ENCODE data around the gene KLF9.

The KLF9 gene

DNA sequence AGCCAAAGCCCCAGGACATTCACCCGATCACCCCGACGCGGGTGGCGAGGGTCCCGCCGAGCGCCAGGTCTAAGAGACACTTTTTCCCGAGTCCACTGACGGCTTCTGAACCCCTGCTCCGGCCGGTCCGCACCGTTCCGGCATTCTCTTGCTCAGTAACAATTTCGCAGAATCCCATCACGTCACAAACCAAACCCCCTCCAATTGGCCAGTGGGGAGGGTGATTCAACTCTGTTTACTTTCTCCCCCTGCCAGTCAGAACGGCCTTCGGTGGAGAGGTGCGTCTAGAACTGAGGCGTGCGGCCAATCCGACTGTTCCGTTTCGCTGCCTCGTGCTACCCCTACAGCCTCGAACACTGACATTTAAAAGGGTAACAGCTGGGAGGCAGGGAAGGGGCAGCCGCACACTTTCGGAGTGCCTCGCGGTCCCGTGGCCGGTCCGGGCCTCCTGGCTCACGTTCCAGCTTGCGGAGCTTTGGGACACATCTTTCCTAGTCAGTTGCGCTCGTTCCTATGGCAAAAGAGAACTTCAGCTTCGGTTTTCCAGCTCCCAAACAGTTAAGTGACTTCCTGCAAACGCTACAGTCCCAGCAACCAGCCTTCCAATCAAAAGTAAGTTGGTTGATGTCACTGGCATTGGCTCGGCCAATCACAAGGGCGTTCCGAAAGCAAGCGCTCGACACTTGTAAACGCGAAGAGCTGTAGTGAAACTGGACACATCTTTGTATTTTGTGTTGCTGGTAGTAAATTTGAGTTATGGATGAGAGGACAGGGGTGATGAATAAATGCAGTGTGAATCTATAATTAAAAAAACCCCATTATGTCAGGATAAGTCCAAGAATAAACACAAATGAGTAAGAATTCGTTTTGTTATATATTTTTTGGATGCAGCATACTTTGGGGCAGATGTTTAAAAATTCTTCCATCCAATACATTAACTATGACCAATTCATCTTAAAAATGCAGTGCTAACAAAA, at the start of gene KLF9:
Gene KLF9, minus strand, starts transcription at position 859 of the 977 bp plus-strand sequence. CDS start 1,294 bp downstream, outside the sequence.
- peak; percentile 91 for DNase-seq

DNA sequence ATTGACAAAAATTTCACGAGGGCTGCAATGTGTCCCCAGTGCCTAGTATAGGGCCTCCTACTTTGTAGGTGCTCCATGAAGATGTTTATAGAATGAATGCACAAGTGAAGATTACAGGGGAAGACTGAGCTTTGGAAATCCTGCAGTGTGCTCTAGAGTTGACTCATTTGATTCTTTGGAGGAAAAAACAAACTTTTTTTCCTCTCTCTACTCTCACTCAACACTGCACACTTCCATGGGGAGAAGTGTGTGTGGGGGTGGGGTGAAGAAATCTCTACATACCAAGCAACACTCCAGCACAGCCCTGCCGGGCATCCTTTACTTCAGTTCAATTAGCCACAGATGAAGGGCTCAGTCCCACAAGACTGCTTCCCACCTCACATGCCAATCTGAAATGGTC, 49.4 kb upstream of the KLF9 start:
- DNase-seq, result no peak

DNA sequence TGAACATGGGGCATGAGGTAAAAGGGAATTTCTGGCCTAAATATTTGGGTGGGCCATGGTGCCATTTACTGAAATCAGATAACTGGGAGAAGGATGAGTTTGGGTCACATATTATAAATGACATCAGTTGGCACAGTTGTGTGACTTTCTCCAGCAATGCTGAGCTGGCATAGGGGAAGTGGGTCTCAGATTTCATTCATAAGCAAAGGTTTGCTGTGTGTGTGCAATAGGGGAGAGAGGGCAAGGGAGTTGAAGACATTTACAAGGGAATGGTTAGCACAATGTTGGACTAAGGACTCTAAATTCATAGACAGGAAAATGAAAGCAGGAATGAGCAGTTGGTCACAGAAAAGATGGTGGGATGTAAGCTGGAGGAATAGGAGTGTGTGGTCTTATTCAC, 47.8 kb upstream of the KLF9 start:
- no peak for DNase-seq

DNA sequence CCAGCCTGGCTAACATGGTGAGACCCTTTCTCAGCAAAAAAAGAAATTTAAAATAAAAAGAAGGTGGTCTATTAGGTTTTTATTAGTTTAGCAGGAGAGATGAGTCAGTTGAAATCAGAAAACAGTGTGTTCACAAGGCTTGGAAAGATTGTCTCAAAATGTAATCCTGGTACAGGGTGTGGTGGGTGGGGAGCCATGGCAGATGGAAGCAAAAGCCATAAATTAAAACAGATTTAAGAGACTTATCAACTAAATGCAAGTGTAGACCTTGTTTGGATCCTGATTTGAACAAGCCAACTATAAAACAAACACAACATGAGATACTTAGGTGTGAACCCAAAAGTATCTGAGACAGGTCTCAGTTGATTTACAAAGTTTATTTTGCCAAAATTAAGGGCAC, 42.8 kb upstream of the KLF9 start:
- DNase-seq, result no peak

DNA sequence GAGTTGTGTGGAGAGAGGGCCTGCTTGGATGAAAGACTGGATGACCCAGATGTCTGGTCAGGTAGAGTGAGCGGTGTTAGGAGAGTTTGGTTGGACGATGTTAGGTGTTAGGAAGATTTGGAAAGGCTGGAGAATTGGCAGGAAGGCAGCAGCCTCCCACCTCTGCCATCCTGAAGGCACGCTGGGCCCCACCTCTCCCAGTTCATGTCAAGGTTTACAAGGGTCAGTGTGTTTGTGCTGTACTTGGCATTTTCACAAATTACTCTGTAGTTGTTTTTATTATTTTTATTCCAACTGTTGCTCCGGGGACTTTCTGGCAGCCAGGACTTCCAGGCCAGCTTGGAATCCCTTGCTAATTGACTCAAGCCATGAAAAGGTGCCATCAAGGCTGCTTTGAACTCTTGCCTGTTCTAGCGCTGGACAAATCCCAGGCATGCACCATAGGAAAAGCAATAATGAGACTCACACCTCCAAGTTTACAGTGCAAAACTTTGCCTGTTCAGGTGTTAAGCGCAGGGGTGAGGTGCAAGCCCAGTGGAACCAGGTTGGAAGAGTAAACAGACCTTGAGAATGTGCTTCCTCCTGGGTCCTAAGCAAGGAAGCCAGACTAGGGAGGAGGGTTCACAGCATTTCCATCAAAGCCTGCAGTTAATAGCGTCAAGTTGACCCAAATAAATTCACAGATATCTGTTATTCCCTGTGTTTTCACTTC, 41.7 kb upstream of the KLF9 start:
- no peak for DNase-seq

DNA sequence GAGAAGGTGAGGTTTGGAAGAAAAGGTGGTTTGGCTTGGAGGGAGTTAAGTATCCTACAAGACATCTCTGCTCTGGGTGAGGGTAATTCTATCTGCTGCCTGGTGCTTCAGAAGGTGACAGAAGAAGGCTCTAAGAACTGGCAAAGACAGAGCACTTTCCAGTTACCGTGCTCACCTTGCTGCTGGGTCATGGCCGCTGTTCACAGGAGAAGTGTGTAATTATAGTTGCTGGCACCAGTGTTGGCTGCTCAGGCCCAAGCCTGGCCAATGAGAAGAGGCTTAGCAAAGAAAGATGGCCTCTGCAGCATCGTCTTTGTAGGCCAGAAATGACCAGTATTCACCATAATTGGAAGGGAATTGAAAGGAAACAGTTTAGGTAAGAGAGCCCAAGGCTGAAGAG, 37.9 kb upstream of the KLF9 start:
- DNase-seq, result no peak

DNA sequence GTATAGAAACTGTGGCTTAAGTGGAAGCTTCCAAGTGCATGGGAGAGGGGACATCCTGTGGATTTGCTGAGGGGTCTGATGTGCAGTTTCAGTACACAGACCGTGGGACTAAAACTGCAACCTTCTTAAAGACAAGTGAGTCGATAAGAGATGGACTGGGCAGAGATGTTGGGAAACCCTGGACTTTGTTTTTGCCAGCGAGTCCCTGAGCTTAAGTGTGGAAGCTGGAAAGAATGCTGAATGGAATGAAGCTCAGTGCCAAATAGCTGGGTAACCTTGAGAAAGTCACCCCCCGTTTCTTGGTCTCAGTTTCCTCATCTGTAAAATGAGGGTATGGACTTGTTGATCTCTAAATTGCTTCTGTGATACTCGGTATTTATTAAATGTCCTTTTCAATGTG, 37.3 kb upstream of the KLF9 start:
- no peak for DNase-seq

DNA sequence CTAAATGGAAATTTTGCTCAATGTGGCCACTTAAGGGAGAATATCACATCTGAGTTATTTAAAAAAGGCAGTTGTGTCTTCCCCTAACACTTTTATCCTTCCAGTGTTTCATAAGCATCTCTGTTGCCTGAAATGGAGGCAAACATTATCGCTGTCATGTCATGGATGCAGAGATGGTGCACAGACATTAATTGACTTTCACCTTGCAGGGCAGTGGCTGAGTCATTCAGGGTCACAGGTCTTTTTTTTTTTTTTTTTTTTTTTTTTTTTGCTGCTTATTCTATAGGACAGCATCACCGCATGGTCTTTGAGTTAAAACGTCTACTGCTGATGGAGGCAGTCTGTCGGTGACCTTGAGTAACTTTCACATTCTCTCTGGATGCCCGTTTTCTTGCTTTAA, 36.3 kb upstream of the KLF9 start:
- no peak for DNase-seq

DNA sequence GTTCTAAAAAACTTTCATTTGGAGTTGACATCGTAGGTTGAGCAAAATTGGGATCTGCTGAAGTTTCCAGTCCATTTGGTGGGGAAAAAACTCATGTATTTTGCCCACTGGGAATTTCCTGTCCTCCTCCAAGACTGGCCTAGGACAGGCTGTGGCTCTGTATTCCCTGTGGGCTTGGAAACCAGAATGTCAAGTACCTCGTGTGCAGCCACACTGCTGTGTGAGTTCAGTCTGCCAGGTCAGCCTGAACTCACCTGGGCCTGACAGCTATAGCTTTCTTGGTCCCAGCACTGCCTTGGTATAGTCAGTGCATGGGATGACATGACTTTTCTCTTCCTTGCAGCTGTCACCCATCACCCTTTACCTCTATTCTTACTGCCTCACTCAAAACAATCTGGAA, 35.0 kb upstream of the KLF9 start:
- DNase-seq, result no peak

DNA sequence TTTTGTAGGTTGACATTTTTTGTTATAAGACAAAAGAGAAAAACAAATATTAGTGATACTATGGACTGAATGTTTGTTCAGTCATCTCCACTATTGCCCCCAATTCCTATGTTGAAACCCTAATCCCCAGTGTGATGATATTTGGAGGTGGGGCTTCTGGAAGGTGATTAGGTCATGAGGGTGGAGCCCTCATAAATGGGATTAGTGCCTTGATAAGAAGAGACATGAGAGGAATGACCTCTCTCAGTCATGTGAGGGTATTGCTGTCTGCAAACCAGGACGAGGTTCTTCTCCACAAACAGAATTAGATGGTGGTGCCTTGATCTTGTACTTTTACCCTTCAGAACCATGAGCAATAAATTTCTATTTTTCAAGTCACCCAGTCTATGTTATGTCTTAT, 34.5 kb upstream of the KLF9 start:
- DNase-seq, result no peak

DNA sequence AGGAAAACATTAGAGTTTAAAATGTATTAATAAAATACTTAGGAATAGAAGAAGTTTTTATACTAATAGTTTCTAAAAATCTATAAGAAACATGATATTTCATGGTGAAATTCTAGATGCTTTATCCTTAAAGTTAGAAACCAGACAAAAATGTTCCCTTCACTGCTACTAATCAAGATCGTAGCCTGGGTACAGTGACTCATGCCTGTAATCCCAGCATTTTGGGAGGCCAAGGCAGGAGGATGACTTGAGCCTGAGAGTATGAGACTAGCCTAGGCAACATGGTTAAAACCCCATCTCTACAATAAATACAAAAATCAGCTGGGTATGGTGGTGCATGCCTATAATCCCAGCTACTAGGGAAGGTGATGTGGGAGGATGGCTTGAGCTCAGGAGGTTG, 30.4 kb upstream of the KLF9 start:
- DNase-seq, result no peak

DNA sequence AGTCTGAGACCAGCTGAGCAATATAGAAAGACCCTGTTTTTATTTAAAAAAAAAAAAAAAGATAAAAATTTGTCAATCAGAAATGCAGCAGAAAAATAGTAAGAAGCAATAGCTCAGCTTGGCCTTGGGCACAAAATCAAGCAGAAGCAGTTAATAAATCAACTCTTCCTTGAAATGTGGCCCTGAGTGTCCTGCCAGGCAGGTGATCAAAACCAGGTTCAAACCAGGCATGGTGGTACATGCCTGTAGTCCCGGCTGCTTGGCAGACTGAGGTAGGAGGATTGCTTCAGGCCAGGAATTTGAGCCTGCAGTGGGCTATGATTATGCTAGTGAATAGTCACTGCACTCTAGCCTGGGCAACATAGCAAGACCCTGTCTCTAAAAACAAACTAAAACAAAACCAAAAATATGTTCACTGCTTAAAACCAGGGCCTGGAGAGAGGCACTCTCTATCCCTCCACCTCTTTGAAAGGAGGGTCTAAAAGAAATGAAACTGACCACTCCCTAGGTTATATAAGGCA, 27.9 kb upstream of the KLF9 start:
- no peak for DNase-seq

DNA sequence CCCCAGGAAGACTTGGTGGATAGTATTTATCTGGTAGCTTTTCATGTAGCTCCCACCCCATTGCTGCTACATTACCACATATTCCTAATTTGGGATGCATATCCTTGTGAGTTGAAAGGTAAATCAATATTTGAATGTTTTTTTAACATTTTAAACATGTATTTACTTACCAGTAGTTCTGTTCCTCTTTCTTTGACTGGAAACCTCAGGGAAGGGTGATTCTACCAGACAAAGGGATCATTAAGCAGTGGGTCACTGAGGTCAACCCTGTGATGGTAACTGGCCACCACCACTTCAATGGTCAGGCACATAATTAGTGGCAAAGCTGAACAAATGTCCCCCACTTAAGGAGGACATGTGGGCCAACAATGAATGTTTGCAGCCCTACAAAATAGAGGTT, 27.2 kb upstream of the KLF9 start:
- DNase-seq, result no peak

DNA sequence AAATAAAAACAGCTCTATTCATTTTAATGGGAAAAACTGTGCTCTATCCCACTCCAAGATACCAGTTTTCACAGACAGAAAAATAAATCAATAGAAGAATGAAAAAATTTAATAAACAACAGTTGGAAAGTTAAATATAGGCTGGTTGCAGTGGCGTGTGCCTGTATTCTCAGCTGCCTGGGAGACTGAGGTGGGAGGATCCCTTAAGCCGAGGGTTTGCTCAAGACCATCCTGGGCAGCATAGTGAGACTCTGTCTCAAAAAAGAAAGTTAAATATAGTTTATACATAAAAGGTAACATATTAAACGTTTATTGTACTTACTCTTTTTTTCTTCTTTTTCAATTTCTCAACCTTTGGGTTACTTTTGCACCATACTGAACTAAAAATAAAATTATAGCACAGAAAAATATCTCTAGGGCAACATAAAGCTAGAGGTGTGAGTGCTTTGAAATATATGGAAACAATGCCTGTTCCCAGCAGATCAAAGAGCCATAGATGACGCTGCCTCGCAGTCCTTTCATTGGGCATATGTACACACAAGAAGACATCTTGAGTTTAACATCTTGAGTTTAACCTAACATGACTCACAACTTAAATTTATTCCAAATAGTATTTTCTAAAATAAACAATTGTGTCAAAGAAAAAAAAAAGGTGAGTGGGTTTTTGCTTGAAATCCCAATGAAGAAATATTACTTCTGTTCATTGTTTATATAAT, 25.7 kb upstream of the KLF9 start:
- DNase-seq, result no peak

DNA sequence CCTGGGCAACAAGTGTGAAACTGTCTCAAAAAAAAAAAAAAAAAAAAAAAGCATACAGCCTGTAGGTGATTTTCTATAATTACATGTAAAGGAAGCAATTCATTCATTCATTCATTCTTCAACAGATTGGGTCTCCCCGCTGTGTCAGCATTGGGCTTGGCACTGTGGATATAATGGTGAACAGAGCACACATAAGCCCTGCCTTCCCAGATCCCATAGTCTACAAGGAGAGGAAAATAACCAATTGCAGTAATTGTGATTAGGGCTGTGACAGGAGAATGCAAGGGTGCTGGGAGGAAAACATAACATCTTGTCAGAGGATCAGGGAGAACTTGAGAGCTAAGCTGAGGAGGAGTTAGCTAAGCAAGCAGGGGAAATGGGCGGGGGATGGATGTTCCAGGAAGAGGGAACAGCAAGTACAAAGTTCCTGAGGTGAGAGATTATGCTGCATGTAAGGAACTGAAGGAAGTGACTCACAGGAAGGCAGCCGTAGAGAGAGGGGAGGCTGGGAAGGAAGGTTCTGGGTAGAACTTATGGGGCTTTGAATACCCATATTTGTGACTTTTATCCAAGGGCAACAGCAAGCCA, 24.0 kb upstream of the KLF9 start:
- DNase-seq, result peak; percentile 46

DNA sequence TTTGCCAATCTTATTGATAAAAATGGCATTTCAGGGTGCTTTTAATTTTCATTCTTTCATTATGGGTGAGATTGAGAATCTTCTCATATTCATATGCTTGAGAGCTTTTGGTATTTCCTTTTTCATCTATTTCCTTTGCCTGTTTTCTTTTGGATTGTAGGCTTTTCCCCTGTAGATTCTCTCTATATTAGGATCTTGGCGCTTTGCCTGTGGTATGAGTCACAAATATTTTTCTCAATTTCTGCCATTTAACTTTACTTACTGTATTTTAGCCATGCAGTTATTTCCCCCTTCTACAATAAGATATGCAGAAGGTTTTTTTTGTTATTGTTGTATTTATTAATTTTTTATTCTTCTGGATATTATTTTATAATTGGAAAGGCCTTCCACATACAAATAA, 21.5 kb upstream of the KLF9 start:
- no peak for DNase-seq

DNA sequence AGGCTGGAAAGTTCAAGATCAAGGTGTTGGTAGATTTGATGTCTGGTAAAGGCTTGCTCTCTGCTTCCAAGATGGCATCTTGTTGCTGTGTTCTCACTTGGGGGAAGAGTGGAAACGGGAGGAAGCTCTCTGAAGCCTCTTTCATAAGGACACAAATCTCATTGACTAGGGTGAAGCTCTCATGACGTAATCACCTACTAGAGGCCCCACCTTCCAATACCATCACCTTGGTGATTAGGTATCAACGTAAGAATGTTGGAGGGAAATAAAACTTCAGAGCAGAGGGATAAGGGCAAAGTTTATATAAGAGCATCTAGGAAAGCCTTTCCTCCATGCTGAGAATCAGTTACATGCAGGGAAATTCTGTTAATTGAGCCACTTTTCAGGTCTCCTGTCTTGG, 15.4 kb upstream of the KLF9 start:
- no peak for DNase-seq

DNA sequence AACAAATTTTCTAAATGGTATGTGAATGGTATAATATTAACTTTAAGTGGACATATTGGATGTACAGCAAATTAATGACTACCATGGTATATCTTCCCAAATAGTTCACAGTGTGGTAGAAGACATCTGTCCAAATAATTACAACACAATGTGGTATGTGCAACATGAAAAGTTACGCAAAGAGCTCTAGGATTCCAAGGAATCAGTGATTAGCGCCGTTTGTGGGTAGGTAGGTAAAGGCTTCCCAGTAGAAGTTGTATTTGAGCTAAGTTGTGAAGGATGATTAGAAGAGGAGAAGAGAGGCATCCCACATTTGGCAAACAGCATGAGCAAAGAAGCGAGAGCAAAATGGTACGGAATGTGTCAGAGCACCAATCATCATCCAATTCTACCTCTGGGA, 14.3 kb upstream of the KLF9 start:
- no peak for DNase-seq

DNA sequence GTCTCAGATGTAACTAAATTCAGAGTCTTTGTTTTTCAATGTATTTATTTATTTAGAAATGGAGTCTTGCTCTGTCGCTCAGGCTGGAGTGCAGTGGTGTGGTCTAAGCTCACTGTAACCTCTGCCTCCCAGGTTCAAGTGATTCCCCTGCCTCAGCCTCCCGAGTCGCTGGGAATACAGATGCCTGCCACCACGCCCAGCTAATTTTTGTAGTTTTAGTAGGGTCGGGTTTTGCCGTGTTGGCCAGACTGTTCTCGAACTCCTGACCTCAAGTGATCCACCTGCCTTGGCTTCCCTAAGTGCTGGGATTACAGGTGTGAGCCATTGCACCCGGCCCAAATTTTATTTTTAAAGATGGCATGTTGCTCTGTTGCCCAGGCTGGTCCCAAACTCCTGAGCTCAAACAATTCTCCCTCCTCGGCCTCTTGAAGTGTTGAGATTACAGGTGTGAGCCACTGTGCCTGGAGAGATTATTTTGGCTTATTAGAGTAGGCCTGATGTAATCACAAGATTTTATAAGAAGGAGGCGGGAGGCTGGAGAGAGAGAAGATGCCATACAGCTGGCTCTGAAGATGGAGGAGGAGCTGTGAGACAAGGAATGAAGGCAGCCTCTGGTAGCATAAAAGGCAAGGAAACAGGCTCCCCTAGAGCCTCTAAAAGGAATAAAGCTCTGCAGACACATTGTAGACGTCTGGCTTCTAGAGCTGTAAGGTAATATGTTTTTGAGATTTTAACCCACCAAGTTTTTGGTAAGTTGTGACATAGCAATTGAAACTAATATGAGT, 12.9 kb upstream of the KLF9 start:
- no peak for DNase-seq

DNA sequence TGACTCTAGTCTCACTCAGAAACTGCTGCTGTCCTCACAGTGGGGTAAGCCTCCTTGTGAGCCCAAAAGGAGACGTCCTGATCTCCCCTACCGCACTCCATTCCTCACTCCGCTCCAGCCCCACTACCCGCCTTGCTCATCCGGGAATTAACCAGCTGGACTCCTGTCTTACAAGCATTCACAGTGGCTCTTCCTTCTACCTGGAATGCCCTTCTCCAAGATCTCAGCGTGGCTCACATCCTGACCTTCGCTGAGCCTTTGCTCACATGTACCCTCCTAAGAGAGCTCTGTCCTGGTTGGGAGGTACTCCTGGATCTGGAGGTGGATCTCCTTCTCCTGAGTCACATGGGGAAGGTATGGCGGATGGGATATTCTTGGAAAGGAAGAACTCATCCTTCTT, 10.7 kb upstream of the KLF9 start:
- no peak for DNase-seq

DNA sequence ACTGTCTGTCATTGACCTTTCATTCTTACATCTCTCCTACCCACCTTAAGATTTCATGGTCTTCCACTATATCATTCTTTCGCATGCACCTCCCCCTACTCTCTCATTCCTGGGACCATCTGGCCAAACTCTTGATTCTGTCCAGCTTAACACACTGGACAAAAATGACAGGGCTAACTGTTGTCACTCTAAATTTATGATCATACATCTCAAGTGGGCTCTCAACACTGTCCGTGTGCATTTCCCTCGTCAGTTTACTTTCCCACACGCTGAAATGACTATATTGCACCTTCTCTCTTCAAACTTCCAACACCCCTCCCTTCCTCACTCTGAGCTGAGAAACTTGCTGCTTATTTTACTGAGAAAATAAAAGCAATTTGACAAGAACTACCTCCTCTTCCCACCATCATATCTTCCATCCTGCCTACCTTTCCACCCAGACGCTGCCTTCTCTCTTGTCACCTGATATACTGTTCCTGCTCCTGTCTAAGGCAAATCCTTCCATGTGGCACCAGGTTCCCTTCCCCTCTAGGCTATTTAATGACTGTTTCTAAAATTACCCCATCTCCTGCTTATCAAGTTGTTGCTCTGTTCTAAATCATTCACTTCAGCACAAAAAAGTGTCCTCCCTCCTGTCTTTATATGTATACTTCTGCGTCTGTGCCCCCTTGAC, 8.1 kb upstream of the KLF9 start:
- no peak for DNase-seq

All from GF-D8 (cell line).